ENCODE data around the gene ATP2C2.

GRCh38 chr16:84450176-84450865 is 82.0 kb downstream of the ATP2C2 start:
- TF ChIP-seq CTCF (IDR thresholded peaks at IDR 0.05): no peak
- no peak for TF ChIP-seq REST (IDR thresholded peaks at IDR 0.05; ENCODE audit: insufficient read depth in 1 of 2, low read depth in 2 of 2, low read length in 1 of 2)
- no peak for TF ChIP-seq POLR2AphosphoS5 (IDR thresholded peaks at IDR 0.05; ENCODE audit: low read depth, low read length)
- no peak for TF ChIP-seq SIN3A (IDR thresholded peaks at IDR 0.05; ENCODE audit: borderline replicate concordance, insufficient read depth, low read depth, low read length)
- no peak for TF ChIP-seq TCF7L2 (IDR thresholded peaks at IDR 0.05; ENCODE audit: low read depth, low read length)

Measured in Panc1 (cell line).